HepG2 (cell line): ENCODE results near the gene LDLRAD4. TPM values are rescaled to one million over a fixed set of nuclear protein-coding genes. Genes with fewer than 3 reads are reported as not detected.

ENCODE experiments used
- ATAC-seq: fragments of 200-7000 bp; cut with Tn5 transposase; 3 replicates; pipeline ENCODE4 v1.9.1; 2020; ENCODE audit warnings: mild to moderate bottlenecking, moderate library complexity
- BruUV-seq: library from RNA; stranded (reverse); fragments of 400-500 nt; replicated peaks from 2 replicates; lab custom pipeline; 2021; lab: Mats Ljungman, UMichigan
- CTCF ChIA-PET: fragments of 300-600 bp; formaldehyde crosslinking; extraction: SDS; loops from one replicate; lab custom pipeline; 2021; ENCODE audit warnings: low total read pairs, inconsistent platforms, low intra/inter-chr PET ratio; lab: Yijun Ruan, JAX
- POLR2A ChIA-PET: fragments of 350-600 bp; sonication (Branson Sonifier 250); formaldehyde crosslinking; loops from one replicate; lab custom pipeline; 2020; ENCODE audit warnings: antibody characterized with exemption, inconsistent platforms; lab: Yijun Ruan, JAX
- DNase-seq: peaks from one replicate; pipeline ENCODE4 v3.0.0-alpha.2; 2015; ENCODE audit warnings: low spot score
- FAIRE-seq: peaks from 3 replicates; lab custom pipeline; 2011; peaks lifted over from hg19 to GRCh38; lab: Jason Lieb, UNC
- H2AFZ ChIP-seq: one replicate; pipeline ENCODE4 v1.6.1; 2011; ENCODE audit warnings: low read length, inconsistent platforms
- H3K27ac ChIP-seq: fragments of 300-600 bp; 3 replicates; pipeline ENCODE4 v1.8.0; 2011; ENCODE audit warnings: mixed run types, mild to moderate bottlenecking, mixed read lengths, low read length, inconsistent platforms; ENCODE audit not compliant: insufficient read depth; ENCODE audit errors: extremely low read length
- H3K27me3 ChIP-seq, 2 experiments: fragments of 200-600 bp in 1 of 2; 2 replicates in 1 of 2; 3 replicates in 1 of 2; pipeline versions ENCODE4 v1.6.0 to v1.8.0; 2011; ENCODE audit warnings: low read length in 2 of 2, mild to moderate bottlenecking in 2 of 2, moderate library complexity in 2 of 2, inconsistent platforms in 1 of 2; ENCODE audit not compliant: insufficient read depth in 2 of 2, control insufficient read depth in 1 of 2
- H3K36me3 ChIP-seq, 2 experiments: fragments of 200-600 bp in 1 of 2; replicated peaks in 1 of 2; 2 replicates in 1 of 2; 3 replicates in 1 of 2; pipeline versions ENCODE4 v1.5.1 to v1.8.0; 2011; ENCODE audit warnings: low read length in 2 of 2, inconsistent platforms in 1 of 2; ENCODE audit not compliant: insufficient read depth in 2 of 2, control insufficient read depth in 1 of 2
- H3K4me1 ChIP-seq: 2 replicates; pipeline ENCODE4 v1.5.1; 2012; ENCODE audit warnings: low read length, inconsistent platforms; ENCODE audit not compliant: insufficient read depth
- H3K4me2 ChIP-seq: 2 replicates; pipeline ENCODE4 v1.6.0; 2011; ENCODE audit warnings: low read depth, low read length, inconsistent platforms
- H3K4me3 ChIP-seq, 3 experiments: fragments of 200-600 bp in 1 of 3; sonication (generic), shearing (Covaris generic) in 1 of 3; replicated peaks in 1 of 3; 2 replicates each; pipeline ENCODE4 v1.5.1; 2011 to 2016; ENCODE audit warnings: low read length in 3 of 3, inconsistent platforms in 2 of 3, low read depth in 2 of 3, mild to moderate bottlenecking in 2 of 3, control low read depth in 1 of 3, mixed read lengths in 1 of 3; ENCODE audit not compliant: insufficient read depth in 1 of 3
- H3K79me2 ChIP-seq: one replicate; pipeline ENCODE4 v1.6.1; 2011; ENCODE audit warnings: low read length, inconsistent platforms; ENCODE audit not compliant: insufficient read depth
- H3K9ac ChIP-seq: 2 replicates; pipeline ENCODE4 v1.6.0; 2011; ENCODE audit warnings: mild to moderate bottlenecking, low read depth, low read length, inconsistent platforms; ENCODE audit not compliant: insufficient read depth
- H3K9me3 ChIP-seq: 2 replicates; pipeline ENCODE4 v1.5.1; 2012; ENCODE audit warnings: mild to moderate bottlenecking, low read length
- H4K20me1 ChIP-seq: 2 replicates; pipeline ENCODE4 v1.6.0; 2011; ENCODE audit warnings: inconsistent platforms, mild to moderate bottlenecking, low read length, moderate library complexity; ENCODE audit not compliant: insufficient read depth
- CBX5 ChIP-seq: sonication (generic); formaldehyde crosslinking; IDR thresholded peaks from 2 replicates; pipeline ENCODE4 v1.4.0; 2020; ENCODE audit warnings: missing genetic modification reagents, borderline replicate concordance
- DZIP1 ChIP-seq: sonication (generic); formaldehyde crosslinking; IDR thresholded peaks from 2 replicates; pipeline ENCODE4 v1.5.0; 2020; ENCODE audit warnings: mild to moderate bottlenecking, missing genetic modification reagents
- FOXP4 ChIP-seq: sonication (generic); formaldehyde crosslinking; IDR thresholded peaks from 2 replicates; pipeline ENCODE4 v1.4.0; 2020; ENCODE audit warnings: missing genetic modification reagents
- KDM1A ChIP-seq: IDR thresholded peaks from 2 replicates; pipeline ENCODE4 v1.6.1; 2016; ENCODE audit warnings: missing compliant biosample characterization
- MXD4 ChIP-seq: IDR thresholded peaks from 2 replicates; pipeline ENCODE4 v1.6.1; 2016; ENCODE audit warnings: mild to moderate bottlenecking, missing biosample characterization, missing genetic modification reagents
- NR2F2 ChIP-seq: IDR thresholded peaks from 2 replicates; pipeline ENCODE4 v1.6.1; 2012; ENCODE audit warnings: low read depth, inconsistent platforms, borderline replicate concordance
- ZBTB39 ChIP-seq: sonication (generic); formaldehyde crosslinking; IDR thresholded peaks from 2 replicates; pipeline ENCODE4 v1.5.0; 2020; ENCODE audit warnings: missing genetic modification reagents
- ZNF235 ChIP-seq: sonication (generic); formaldehyde crosslinking; IDR thresholded peaks from 2 replicates; pipeline ENCODE4 v1.8.1; 2023; ENCODE audit warnings: mild to moderate bottlenecking, missing genetic modification reagents, borderline replicate concordance
- ZNF280D ChIP-seq: sonication (generic); formaldehyde crosslinking; IDR thresholded peaks from 2 replicates; pipeline ENCODE4 v1.5.1; 2020; ENCODE audit warnings: mild to moderate bottlenecking, missing genetic modification reagents
- ZNF33B ChIP-seq: sonication (generic); formaldehyde crosslinking; IDR thresholded peaks from 2 replicates; pipeline ENCODE4 v1.5.1; 2020; ENCODE audit warnings: mild to moderate bottlenecking, missing genetic modification reagents
- ZNF503 ChIP-seq: sonication (generic); formaldehyde crosslinking; IDR thresholded peaks from 2 replicates; pipeline ENCODE4 v1.4.0; 2020; ENCODE audit warnings: missing genetic modification reagents
- ZNF563 ChIP-seq: sonication (generic); formaldehyde crosslinking; IDR thresholded peaks from 2 replicates; pipeline ENCODE4 v1.8.0; 2022; ENCODE audit warnings: mild to moderate bottlenecking, moderate library complexity, missing genetic modification reagents
- ZNF564 ChIP-seq: sonication (generic); formaldehyde crosslinking; IDR thresholded peaks from 2 replicates; pipeline ENCODE4 v1.8.1; 2023; ENCODE audit warnings: mild to moderate bottlenecking, missing genetic modification reagents
- WGBS: methylation state at CpG from one replicate; pipeline ENCODE4 v1.1.6; 2017; ENCODE audit warnings: low lambda C conversion rate; 5-methylcytosine and 5-hydroxymethylcytosine counted together
- in situ Hi-C: cut with HindIII; loops from 2 replicates; pipeline ENCODE4 v1.10.0; 2017; ENCODE audit warnings: low pct_unique_long_range_greater_than_20kb; ENCODE audit not compliant: extremely low pct_ligation_motif_present
- intact Hi-C: fragments of 100-400 bp; cut with micrococcal nuclease; formaldehyde crosslinking; loops from one replicate; pipeline ENCODE4 v1.10.0; 2022; ENCODE audit not compliant: unreplicated experiment
- polyA plus RNA-seq, 8 experiments: library from polyadenylated mRNA; depleted of rRNA in 3 of 8; stranded (reverse) in 7 of 8; unstranded in 1 of 8; fragments of >200 nt; fragmentation: Illumina TruSeq in 4 of 8; extraction: Trizol in 4 of 8; gene quantifications; 2 replicates each; pipeline versions ENCODE4 v1.2.1 to v1.2.3, GENCODE V29; 2011 to 2016; ENCODE audit warnings: low read depth in 4 of 8, missing spikeins in 1 of 8, mixed read lengths in 1 of 8; ENCODE audit not compliant: insufficient read depth in 1 of 8
- total RNA-seq, 5 experiments: library from RNA; depleted of rRNA; stranded (reverse); fragments of >200 nt; fragmentation: Illumina TruSeq; extraction: Trizol; gene quantifications; 2 replicates each; pipeline ENCODE4 v1.2.3, GENCODE V29; 2016; ENCODE audit warnings: low read depth in 1 of 5

LDLRAD4 gene
- total and polyA plus RNA-seq, 2 of the 13 experiments (the other 11 are each of a cell fraction or from before 2014, with no cell fraction given), result 13.6 to 20.9 TPM

GRCh38 chr18:13392899-13393298 lies 174.3 kb downstream of the LDLRAD4 start:
- 96% methylated on average over 8 of the region's 8 CpGs for WGBS
- Histone ChIP-seq H3K4me1 (peaks cover 5% of the 10 kb centered on the region; the same call in 1 of the 2 replicates), H3K9ac (no peak overlapping the region), H3K4me3 (no peak overlapping the region), H4K20me1 (no peaks in the 10 kb centered on the region), H3K27me3 (no peaks in the 10 kb centered on the region), H3K4me2 (no peak overlapping the region), H3K36me3 (no peaks in the 10 kb centered on the region), H3K9me3 (no peaks in the 10 kb centered on the region), H2AFZ (no peak overlapping the region), H3K79me2 (no peaks in the 10 kb centered on the region), H3K27ac (no peak overlapping the region)
- ChIA-PET CTCF (no interaction called here), POLR2A (no interaction called here)
- FAIRE-seq (no peak), DNase-seq (no peak), ATAC-seq (no peak)
- intact Hi-C loops, result no loop called here
- no TSS peak for BruUV-seq
- TF ChIP-seq ZNF564 (CRISPR knock-in tag), result no peak
- TF ChIP-seq FOXP4, result no peak
- TF ChIP-seq ZNF503 (CRISPR knock-in tag), result no peak
- no peak for TF ChIP-seq KDM1A
- no peak for TF ChIP-seq ZBTB39 (CRISPR knock-in tag)
- TF ChIP-seq ZNF280D (CRISPR knock-in tag), result no peak
- TF ChIP-seq DZIP1 (CRISPR knock-in tag), result no peak
- no peak for TF ChIP-seq MXD4 (CRISPR knock-in tag)
- TF ChIP-seq CBX5 (CRISPR knock-in tag), result no peak
- TF ChIP-seq ZNF33B (CRISPR knock-in tag), result no peak
- TF ChIP-seq NR2F2, result no peak
- TF ChIP-seq ZNF235 (CRISPR knock-in tag), result no peak
- TF ChIP-seq ZNF563 (CRISPR knock-in tag), result no peak
- in situ Hi-C loops, result no loop called here
